Right lobe of liver (tissue), 4 donors: ENCODE measurements around the gene CDH4.

ENCODE experiments used
- CTCF ChIP-seq, 4 donors: fragments of 200-600 bp in 3 of 4; fragments of 450-650 bp in 1 of 4; IDR thresholded peaks; one replicate each; pipeline versions ENCODE4 v1.5.1 to v1.8.0; 2016 to 2022; ENCODE audit warnings: antibody characterized with exemption in 4 of 4, mild to moderate bottlenecking in 2 of 4
- POLR2A ChIP-seq: fragments of 450-650 bp; IDR thresholded peaks from one replicate; pipeline ENCODE4 v1.6.1; 2017; ENCODE audit warnings: antibody characterized with exemption, mild to moderate bottlenecking
- donor health status: DM: no; HTN: no; CAD: no.
- donor health status: DM: no; HTN: no; CAD: no.
- donor health status: DM: no; HTN: yes; CAD: no.

- no peak for TF ChIP-seq POLR2A
- TF ChIP-seq CTCF (IDR thresholded peaks at IDR 0.05), result no peak
Observed at GRCh38 chr20:61303217-61303616, 51.2 kb downstream of the CDH4 start.
